GM12873 (cell line): ENCODE data around the gene OTOS.

ENCODE experiments used
- CTCF ChIP-seq: IDR thresholded peaks from 2 replicates; pipeline ENCODE4 v1.5.1; 2012; ENCODE audit warnings: low read depth, mild to moderate bottlenecking, moderate library complexity, low read length, control low read depth; ENCODE audit not compliant: insufficient read depth; ENCODE audit errors: missing control alignments

The OTOS gene

GRCh38 chr2:240162032-240162431 lies 21.6 kb upstream of the OTOS start:
- no peak for TF ChIP-seq CTCF

- no peak for TF ChIP-seq CTCF
Observed at GRCh38 chr2:240161087-240161750, 20.8 kb upstream of the OTOS start.

GRCh38 chr2:240160291-240161086 lies 20.0 kb upstream of the OTOS start:
- no peak for TF ChIP-seq CTCF

- TF ChIP-seq CTCF = no peak
Observed at GRCh38 chr2:240159251-240159839, 18.9 kb upstream of the OTOS start.

- no peak for TF ChIP-seq CTCF
Observed at GRCh38 chr2:240157147-240157470, 16.7 kb upstream of the OTOS start.

- no peak for TF ChIP-seq CTCF
Observed at GRCh38 chr2:240156435-240157146, 16.1 kb upstream of the OTOS start.
